Activated effector memory CD4-positive, alpha-beta T cell treated with anti-CD3 and anti-CD28 coated beads, Interleukin-2, amount 50 U/mL, for 16 hours (primary cell): ENCODE measurements around the gene HMGCS1.
"Not testable (repeated sequence)": the region's sequence is repeated elsewhere in the genome, so short reads cannot be mapped to it uniquely, and the experiment has no call there.

Experiments used
- DNase-seq: peaks from one replicate; pipeline ENCODE4 v3.0.0-alpha.2; 2020

HMGCS1 gene

GRCh38 chr5:43313035-43313853 is at the start of gene HMGCS1:
HMGCS1 (minus strand) TSS chr5:43313412; CDS start chr5:43298965, 14,447 bp downstream.
- peak; percentile 99 for DNase-seq

GRCh38 chr5:43358726-43359125 is 45.5 kb upstream of the HMGCS1 start:
- no peak for DNase-seq

- no peak for DNase-seq
These were observed 45.1 kb upstream of the HMGCS1 start for GRCh38 chr5:43358301-43358700.

GRCh38 chr5:43357878-43358281 is 44.7 kb upstream of the HMGCS1 start:
- no peak for DNase-seq

GRCh38 chr5:43357067-43357466 is 43.9 kb upstream of the HMGCS1 start:
- DNase-seq, result no peak

- DNase-seq, result no peak
These were observed 41.6 kb upstream of the HMGCS1 start for GRCh38 chr5:43354774-43355173.

GRCh38 chr5:43353668-43354067 is 40.5 kb upstream of the HMGCS1 start:
- DNase-seq, result no peak

- DNase-seq, result no peak
These were observed 39.7 kb upstream of the HMGCS1 start for GRCh38 chr5:43352915-43353314.

GRCh38 chr5:43352131-43352530 is 38.9 kb upstream of the HMGCS1 start:
- DNase-seq, result no peak

- no peak for DNase-seq
These were observed 35.7 kb upstream of the HMGCS1 start for GRCh38 chr5:43348861-43349363.

GRCh38 chr5:43348207-43348606 is 35.0 kb upstream of the HMGCS1 start:
- no peak for DNase-seq

GRCh38 chr5:43338862-43339261 is 25.6 kb upstream of the HMGCS1 start:
- DNase-seq, result no peak

GRCh38 chr5:43336159-43336558 is 22.9 kb upstream of the HMGCS1 start:
- DNase-seq, result no peak

- no peak for DNase-seq
These were observed 22.5 kb upstream of the HMGCS1 start for GRCh38 chr5:43335681-43336080.

GRCh38 chr5:43332401-43332800 is 19.2 kb upstream of the HMGCS1 start:
- no peak for DNase-seq

- not testable (repeated sequence) for DNase-seq
These were observed 12.4 kb upstream of the HMGCS1 start for GRCh38 chr5:43325624-43326023.

GRCh38 chr5:43323488-43323887 is 10.3 kb upstream of the HMGCS1 start:
- not testable (repeated sequence) for DNase-seq

- DNase-seq, result no peak
These were observed 7.6 kb upstream of the HMGCS1 start for GRCh38 chr5:43320846-43321245.

GRCh38 chr5:43316421-43316820 is 3.2 kb upstream of the HMGCS1 start:
- no peak for DNase-seq

- peak; percentile 73 for DNase-seq
These were observed 2.5 kb upstream of the HMGCS1 start for GRCh38 chr5:43315682-43316081.

- peak; percentile 67 for DNase-seq
These were observed 2.1 kb upstream of the HMGCS1 start for GRCh38 chr5:43315263-43315662.

GRCh38 chr5:43314724-43315123 is 1.5 kb upstream of the HMGCS1 start:
- DNase-seq, result no peak

- no peak for DNase-seq
These were observed 744 bp upstream of the HMGCS1 start for GRCh38 chr5:43313854-43314457.

- no peak for DNase-seq
These were observed 545 bp downstream of the HMGCS1 start for GRCh38 chr5:43312699-43313034.
